ENCODE results near the gene ITGAL.

- TF ChIP-seq POLR2A (IDR thresholded peaks at IDR 0.05; ENCODE audit: low read length) (no peak), GATA1 (IDR thresholded peaks at IDR 0.05; ENCODE audit: low read depth, low read length) (no peak)
Measured at GRCh38 chr16:30484887-30485286, 12.3 kb downstream of the ITGAL start.
